PC-9 (cell line): ENCODE results near the gene HHAT. TPM values are rescaled to one million over a fixed set of nuclear protein-coding genes. Genes with fewer than 3 reads are reported as not detected.

Experiments used
- Bru-seq: library from RNA; stranded (reverse); fragments of 400-500 nt; gene quantifications from one replicate; lab custom pipeline; 2021; lab: Mats Ljungman, UMichigan
- BruChase-seq, 2 experiments: library from RNA; stranded (reverse); fragments of 400-500 nt; gene quantifications; one replicate each; lab custom pipeline; 2021; lab: Mats Ljungman, UMichigan
- BruUV-seq: library from RNA; stranded (reverse); fragments of 400-500 nt; replicated peaks from 2 replicates; lab custom pipeline; 2021; lab: Mats Ljungman, UMichigan
- CTCF ChIA-PET: fragments of 300-600 bp; sonication (Branson Sonifier 250); formaldehyde crosslinking; loops from one replicate; lab custom pipeline; 2022; ENCODE audit warnings: antibody characterized with exemption; lab: Charles Lee
- POLR2A ChIA-PET: fragments of 300-600 bp; sonication (Branson Sonifier 250); formaldehyde crosslinking; loops from one replicate; lab custom pipeline; 2022; ENCODE audit warnings: antibody characterized with exemption; ENCODE audit not compliant: unreplicated experiment; lab: Charles Lee
- DNase-seq, 2 experiments: peaks; one replicate each; pipeline versions ENCODE4 v3.0.0 to v3.0.0-alpha.2; 2015 to 2022; ENCODE audit warnings: mixed read lengths in 1 of 2
- H2AFZ ChIP-seq: fragments of 200-600 bp; sonication (generic); 2 replicates; pipeline ENCODE4 v1.8.1; 2017; ENCODE audit warnings: antibody characterized with exemption
- H3F3A ChIP-seq: fragments of 200-600 bp; sonication (generic); 2 replicates; pipeline ENCODE4 v1.8.1; 2017; ENCODE audit warnings: antibody characterized with exemption, mild to moderate bottlenecking, low read depth; ENCODE audit not compliant: insufficient read depth
- H3K27ac ChIP-seq: fragments of 200-600 bp; sonication (generic); 2 replicates; pipeline ENCODE4 v1.6.1; 2016; ENCODE audit warnings: mixed run types
- H3K27me3 ChIP-seq: fragments of 200-600 bp; sonication (generic); 2 replicates; pipeline ENCODE4 v1.6.1; 2016; ENCODE audit warnings: low read depth, mixed run types; ENCODE audit not compliant: insufficient read depth
- H3K36me3 ChIP-seq: fragments of 200-600 bp; sonication (generic); 2 replicates; pipeline ENCODE4 v1.6.1; 2016; ENCODE audit warnings: low read depth, mixed run types
- H3K4me1 ChIP-seq: fragments of 200-600 bp; sonication (generic); replicated peaks from 2 replicates; pipeline ENCODE4 v1.6.1; 2016; ENCODE audit warnings: mixed run types; ENCODE audit not compliant: insufficient read depth
- H3K4me2 ChIP-seq: fragments of 200-600 bp; sonication (generic); 2 replicates; pipeline ENCODE4 v1.6.1; 2017; ENCODE audit warnings: mixed run types
- H3K4me3 ChIP-seq: fragments of 200-600 bp; sonication (generic); 2 replicates; pipeline ENCODE4 v1.6.1; 2016; ENCODE audit warnings: mixed run types
- H3K79me2 ChIP-seq: fragments of 200-600 bp; sonication (generic); 2 replicates; pipeline ENCODE4 v1.6.1; 2017; ENCODE audit warnings: low read depth, mixed run types
- H3K9me2 ChIP-seq: fragments of 200-600 bp; sonication (generic); 2 replicates; pipeline ENCODE4 v1.8.1; 2017; ENCODE audit warnings: mild to moderate bottlenecking; ENCODE audit not compliant: insufficient read depth
- H3K9me3 ChIP-seq: fragments of 200-600 bp; sonication (generic); 2 replicates; pipeline ENCODE4 v1.8.1; 2016; ENCODE audit warnings: low read depth; ENCODE audit not compliant: insufficient read depth
- H4K20me1 ChIP-seq: fragments of 200-600 bp; sonication (generic); 2 replicates; pipeline ENCODE4 v1.8.1; 2017; ENCODE audit not compliant: insufficient read depth
- CTCF ChIP-seq: fragments of 200-600 bp; sonication (generic); conservative IDR thresholded peaks from 2 replicates; pipeline ENCODE4 v1.6.1; 2017; ENCODE audit warnings: mixed run types, antibody characterized with exemption, mild to moderate bottlenecking, moderate library complexity
- EZH2 ChIP-seq: fragments of 200-600 bp; sonication (generic); IDR thresholded peaks from 2 replicates; pipeline ENCODE4 v1.8.0; 2017; ENCODE audit warnings: antibody characterized with exemption, low read depth
- intact Hi-C: fragments of 100-400 bp; cut with micrococcal nuclease; formaldehyde crosslinking; loops from one replicate; pipeline ENCODE4 v1.10.0; 2022; ENCODE audit not compliant: unreplicated experiment
- long read RNA-seq: library from polyadenylated mRNA; stranded (forward); transcript quantifications from one replicate; pipeline ENCODE4 v2.0.0, GENCODE V29; 2022
- total RNA-seq: library from RNA; stranded (reverse); gene quantifications from 2 replicates; pipeline ENCODE4 v1.2.3, GENCODE V29; 2021

The HHAT gene
- total RNA-seq (5.3 and 10.9 TPM in 2 replicates), Bru-seq, nascent RNA (percentile 48 among the genes with signal in this experiment), BruChase-seq, experiment 1, labeled RNA remaining after a 2-hour chase (percentile 52 among the genes with signal in this experiment), BruChase-seq, experiment 2, labeled RNA remaining after a 6-hour chase (percentile 38 among the genes with signal in this experiment)
- long read RNA-seq, partial matches to known transcripts = 1 of 12 reads
- long read RNA-seq, other reads (novel, unspliced or antisense) = 5 of 12 reads

GRCh38 chr1:210328746-210329503 lies at the start of gene HHAT:
TSS of gene HHAT (plus strand) at chr1:210328902. CDS start at chr1:210348976, 20,074 bp downstream.
- peak within 1 kb of the TSS; percentile 53 for H3K27ac ChIP-seq
- POLR2A ChIA-PET = interaction anchor here (0.5 kb wide), 2 partner anchors 78 to 931 kb away, joined by 6 to 21 read pairs; no protein-coding TSS in a partner anchor
- no peaks in the 10 kb centered on the region for H3K36me3 ChIP-seq
- peak; percentile 50 to 86 for DNase-seq
- TSS peak; percentile 73 for BruUV-seq
- peak within 1 kb of the TSS; percentile 99 for H2AFZ ChIP-seq
- H3K4me1 ChIP-seq = peaks cover 18% of the 10 kb centered on the region; the same call in 1 of the 2 replicates
- CTCF ChIA-PET = no interaction called here
- H3F3A ChIP-seq = peaks cover 17% of the 10 kb centered on the region; the same call in 1 of the 2 replicates
- H3K27me3 ChIP-seq = no peaks in the 10 kb centered on the region
- intact Hi-C loops = loop anchor here (2.0 kb wide), 2 partner anchors 36 to 38 kb away; no protein-coding TSS in a partner anchor
- peak within 1 kb of the TSS; percentile 95 for H3K4me3 ChIP-seq
- H3K79me2 ChIP-seq = no peaks in the 10 kb centered on the region
- H3K9me2 ChIP-seq = no peaks in the 10 kb centered on the region
- no peaks in the 10 kb centered on the region for H3K9me3 ChIP-seq
- no peak for TF ChIP-seq CTCF
- no peak for TF ChIP-seq EZH2
- peak within 1 kb of the TSS; percentile 99 for H3K4me2 ChIP-seq
- H4K20me1 ChIP-seq = no peaks in the 10 kb centered on the region

- Histone ChIP-seq H3K27me3 (peaks cover 8% of the 10 kb centered on the region; the same call in 1 of the 2 replicates), H3K4me3 (no peak overlapping the region), H3K27ac (no peak overlapping the region), H3K9me3 (peaks cover 8% of the 10 kb centered on the region; the same call in 1 of the 2 replicates), H3K36me3 (no peaks in the 10 kb centered on the region), H4K20me1 (no peaks in the 10 kb centered on the region), H2AFZ (no peak overlapping the region), H3F3A (no peaks in the 10 kb centered on the region), H3K4me1 (no peaks in the 10 kb centered on the region), H3K79me2 (no peaks in the 10 kb centered on the region), H3K9me2 (no peaks in the 10 kb centered on the region), H3K4me2 (no peak overlapping the region)
- TF ChIP-seq EZH2 (no peak), CTCF (no peak)
- no TSS peak for BruUV-seq
- intact Hi-C loops = no loop called here
- DNase-seq = no peak
- ChIA-PET POLR2A (interaction anchor here (0.6 to 0.7 kb wide), 2 partner anchors 41 to 47 kb away, joined by 3 to 5 read pairs; no protein-coding TSS in a partner anchor), CTCF (no interaction called here)
Observed at GRCh38 chr1:210280221-210280620, 48.5 kb upstream of the HHAT start.

- POLR2A ChIA-PET = no interaction called here
- Histone ChIP-seq H3K36me3 (no peaks in the 10 kb centered on the region), H3K27me3 (peaks cover 5% of the 10 kb centered on the region; the same call in 1 of the 2 replicates), H3K27ac (no peak overlapping the region), H3K4me3 (no peak overlapping the region), H2AFZ (no peak overlapping the region), H3K79me2 (no peaks in the 10 kb centered on the region), H3K4me1 (peaks cover 6% of the 10 kb centered on the region), H3K4me2 (no peak overlapping the region), H3K9me3 (no peaks in the 10 kb centered on the region), H4K20me1 (no peaks in the 10 kb centered on the region), H3F3A (no peaks in the 10 kb centered on the region), H3K9me2 (no peaks in the 10 kb centered on the region)
- no TSS peak for BruUV-seq
- intact Hi-C loops = no loop called here
- CTCF ChIA-PET = no interaction called here
- DNase-seq = no peak
- TF ChIP-seq EZH2 = no peak
- TF ChIP-seq CTCF = no peak
Observed at GRCh38 chr1:210288116-210288515, 40.6 kb upstream of the HHAT start.
